WTC11 (cell line): ENCODE measurements around the gene BEND4. TPM values are rescaled to one million over a fixed set of nuclear protein-coding genes. Genes with fewer than 3 reads are reported as not detected.

ENCODE experiments used
- ATAC-seq: fragments of 200-7000 bp; cut with Tn5 transposase; 2 replicates; pipeline ENCODE4 v1.10.0; 2021; ENCODE audit warnings: mild to moderate bottlenecking, moderate library complexity
- CTCF ChIA-PET: fragments of 300-600 bp; sonication (Branson Sonifier 250); formaldehyde crosslinking; loops from one replicate; lab custom pipeline; 2021; ENCODE audit warnings: antibody characterized with exemption; lab: Charles Lee
- POLR2A ChIA-PET: fragments of 350-600 bp; sonication (Branson Sonifier 250); formaldehyde crosslinking; loops from one replicate; lab custom pipeline; 2021; ENCODE audit warnings: antibody characterized with exemption; lab: Charles Lee
- DNase-seq: peaks from one replicate; pipeline ENCODE4 v3.0.0; 2021; ENCODE audit warnings: low spot score
- H3K27ac Mint-ChIP-seq: 2 replicates; pipeline ENCODE4 v1.8.0; 2021; ENCODE audit warnings: mixed read lengths
- H3K27me3 Mint-ChIP-seq: 2 replicates; pipeline ENCODE4 v1.8.0; 2021; ENCODE audit warnings: low read depth, mild to moderate bottlenecking, moderate library complexity, mixed read lengths
- H3K36me3 Mint-ChIP-seq: 2 replicates; pipeline ENCODE4 v1.8.0; 2021; ENCODE audit warnings: mixed read lengths
- H3K4me1 Mint-ChIP-seq: 2 replicates; pipeline ENCODE4 v1.8.0; 2022; ENCODE audit warnings: mixed read lengths
- H3K4me3 Mint-ChIP-seq: 2 replicates; pipeline ENCODE4 v1.8.0; 2021; ENCODE audit warnings: mild to moderate bottlenecking, moderate library complexity, mixed read lengths
- H3K9me3 Mint-ChIP-seq: 2 replicates; pipeline ENCODE4 v1.8.0; 2021; ENCODE audit warnings: mixed read lengths
- ATF1 ChIP-seq: sonication (generic); formaldehyde crosslinking; IDR thresholded peaks from 2 replicates; pipeline ENCODE4 v1.8.1; 2023; ENCODE audit warnings: mild to moderate bottlenecking, moderate library complexity, missing genetic modification reagents
- CREB1 ChIP-seq: sonication (generic); formaldehyde crosslinking; IDR thresholded peaks from 2 replicates; pipeline ENCODE4 v1.8.0; 2023; ENCODE audit warnings: mild to moderate bottlenecking, missing genetic modification reagents
- FOXJ3 ChIP-seq: sonication (generic); formaldehyde crosslinking; IDR thresholded peaks from 2 replicates; pipeline ENCODE4 v1.9.0; 2021; ENCODE audit warnings: missing genetic modification reagents, mild to moderate bottlenecking, borderline replicate concordance
- GABPB1 ChIP-seq: sonication (generic); formaldehyde crosslinking; IDR thresholded peaks from 2 replicates; pipeline ENCODE4 v1.8.1; 2023; ENCODE audit warnings: mild to moderate bottlenecking, missing genetic modification reagents
- GRHL2 ChIP-seq: fragments of 250-450 bp; sonication (Bioruptor Pico); IDR thresholded peaks from 2 replicates; pipeline ENCODE4 v1.8.0; 2022; ENCODE audit warnings: mild to moderate bottlenecking, moderate library complexity; ENCODE audit not compliant: insufficient replicate concordance, severe bottlenecking
- JUN ChIP-seq: sonication (generic); formaldehyde crosslinking; IDR thresholded peaks from 2 replicates; pipeline ENCODE4 v1.8.0; 2023; ENCODE audit warnings: mild to moderate bottlenecking, missing genetic modification reagents
- MXD4 ChIP-seq: fragments of 250-450 bp; sonication (Bioruptor Pico); IDR thresholded peaks from 2 replicates; pipeline ENCODE4 v1.8.0; 2021; ENCODE audit warnings: mild to moderate bottlenecking, moderate library complexity, borderline replicate concordance
- NR1H2 ChIP-seq: sonication (generic); formaldehyde crosslinking; IDR thresholded peaks from 2 replicates; pipeline ENCODE4 v1.9.0; 2021; ENCODE audit warnings: mild to moderate bottlenecking, moderate library complexity, missing genetic modification reagents
- OVOL2 ChIP-seq: fragments of 250-450 bp; sonication (Bioruptor Pico); IDR thresholded peaks from 2 replicates; pipeline ENCODE4 v1.9.0; 2021; ENCODE audit warnings: mild to moderate bottlenecking, borderline replicate concordance
- SMAD4 ChIP-seq: sonication (generic); formaldehyde crosslinking; IDR thresholded peaks from 2 replicates; pipeline ENCODE4 v1.8.0; 2022; ENCODE audit warnings: mild to moderate bottlenecking, missing genetic modification reagents
- TEAD4 ChIP-seq: sonication (generic); formaldehyde crosslinking; IDR thresholded peaks from 2 replicates; pipeline ENCODE4 v1.8.0; 2022; ENCODE audit warnings: mild to moderate bottlenecking, missing genetic modification reagents
- ZNF138 ChIP-seq: sonication (generic); formaldehyde crosslinking; conservative IDR thresholded peaks from 2 replicates; pipeline ENCODE4 v1.8.1; 2022; ENCODE audit warnings: mild to moderate bottlenecking, moderate library complexity, missing genetic modification reagents
- ZNF219 ChIP-seq: sonication (generic); formaldehyde crosslinking; IDR thresholded peaks from 2 replicates; pipeline ENCODE4 v1.8.0; 2023; ENCODE audit warnings: missing genetic modification reagents, mild to moderate bottlenecking, borderline replicate concordance
- ZNF263 ChIP-seq: sonication (generic); formaldehyde crosslinking; IDR thresholded peaks from 2 replicates; pipeline ENCODE4 v1.8.1; 2022; ENCODE audit warnings: low read depth, mild to moderate bottlenecking, moderate library complexity, missing genetic modification reagents
- ZNF416 ChIP-seq: fragments of 250-450 bp; sonication (Bioruptor Pico); IDR thresholded peaks from 2 replicates; pipeline ENCODE4 v1.9.0; 2021; ENCODE audit warnings: mild to moderate bottlenecking, inconsistent platforms
- total RNA-seq: library from RNA; stranded (reverse); gene quantifications from 3 replicates; pipeline ENCODE4 v1.2.3, GENCODE V29; 2021
- TF ChIP-seq, protein P1 (sequence below): sonication (generic); formaldehyde crosslinking; IDR thresholded peaks from 2 replicates; pipeline ENCODE4 v1.8.1; 2022; ENCODE audit warnings: missing genetic modification reagents, borderline replicate concordance
- TF ChIP-seq, protein P2 (sequence below): fragments of 250-450 bp; sonication (Bioruptor Pico); IDR thresholded peaks from 2 replicates; pipeline ENCODE4 v2.1.2; 2022; ENCODE audit warnings: mild to moderate bottlenecking, moderate library complexity
- TF ChIP-seq, protein P3 (sequence below): fragments of 250-450 bp; sonication (Bioruptor Pico); IDR thresholded peaks from 2 replicates; pipeline ENCODE4 v1.9.0; 2021; ENCODE audit warnings: mild to moderate bottlenecking
- TF ChIP-seq, protein P4 (sequence below): fragments of 250-450 bp; sonication (Bioruptor Pico); IDR thresholded peaks from 2 replicates; pipeline ENCODE4 v1.9.0; 2021; ENCODE audit warnings: mild to moderate bottlenecking
- TF ChIP-seq, protein P5 (sequence below): sonication (generic); formaldehyde crosslinking; IDR thresholded peaks from 2 replicates; pipeline ENCODE4 v1.8.0; 2023; ENCODE audit warnings: missing genetic modification reagents
- TF ChIP-seq, protein P6 (sequence below): sonication (generic); formaldehyde crosslinking; IDR thresholded peaks from 2 replicates; pipeline ENCODE4 v1.8.1; 2023; ENCODE audit warnings: mild to moderate bottlenecking, missing genetic modification reagents
- TF ChIP-seq, protein P7 (sequence below): sonication (generic); formaldehyde crosslinking; IDR thresholded peaks from 2 replicates; pipeline ENCODE4 v1.8.0; 2023; ENCODE audit warnings: missing genetic modification reagents, mild to moderate bottlenecking, borderline replicate concordance

BEND4 gene
- total RNA-seq, 1 experiment from 2014 or later = 40.0 TPM

DNA sequence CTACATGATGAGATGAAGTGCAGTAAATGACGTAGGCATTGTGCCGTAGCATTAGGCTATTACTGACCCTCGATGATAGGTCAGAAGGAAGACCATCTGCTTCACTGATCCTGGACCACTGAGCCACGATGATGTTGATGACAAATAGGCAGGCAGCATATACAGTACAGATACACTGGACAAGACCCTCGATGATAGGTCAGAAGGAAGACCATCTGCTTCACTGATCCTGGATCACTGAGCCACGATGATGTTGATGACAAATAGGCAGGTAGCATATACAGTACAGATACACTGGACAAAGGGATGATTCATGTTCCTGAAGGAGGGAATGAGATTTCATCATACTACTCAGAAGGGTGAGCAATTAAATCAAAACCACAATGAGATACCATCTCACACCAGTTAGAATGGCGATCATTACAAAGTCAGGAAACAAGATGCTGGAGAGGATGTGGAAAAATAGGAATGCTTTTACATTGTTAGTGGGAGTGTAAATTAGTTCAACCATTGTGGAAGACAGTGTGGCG, 50.9 kb downstream of the BEND4 start:
- H3K4me1 Mint-ChIP-seq = no peaks in the 10 kb centered on the region
- CTCF ChIA-PET = no interaction called here

DNA sequence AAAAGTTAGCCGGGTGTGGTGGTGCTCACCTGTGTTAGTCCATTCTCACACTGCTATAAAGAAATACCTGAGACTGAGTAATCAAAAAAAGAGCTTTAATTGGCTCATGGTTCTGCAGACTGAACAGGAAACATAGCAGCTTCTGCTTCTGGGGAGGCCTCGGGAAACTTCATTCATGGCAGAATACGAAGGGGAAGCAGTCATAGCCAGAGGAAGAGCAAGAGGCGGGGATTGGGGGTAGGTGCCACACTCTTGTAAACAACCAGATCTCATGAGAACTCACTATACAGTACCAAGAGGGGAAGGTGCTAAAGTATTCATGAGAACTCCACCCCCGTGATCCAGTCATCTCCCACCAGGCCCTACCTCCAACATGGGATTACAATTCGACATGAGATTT, 64.1 kb downstream of the BEND4 start:
- CTCF ChIA-PET = no interaction called here

More for the DNA sequence above, 50.9 kb downstream of the BEND4 start:
- Mint-ChIP-seq H3K9me3 (peaks cover 3% of the 10 kb centered on the region; the same call in 1 of the 2 replicates), H3K27ac (no peak overlapping the region), H3K27me3 (no peaks in the 10 kb centered on the region)
- TF ChIP-seq, protein P1, sequence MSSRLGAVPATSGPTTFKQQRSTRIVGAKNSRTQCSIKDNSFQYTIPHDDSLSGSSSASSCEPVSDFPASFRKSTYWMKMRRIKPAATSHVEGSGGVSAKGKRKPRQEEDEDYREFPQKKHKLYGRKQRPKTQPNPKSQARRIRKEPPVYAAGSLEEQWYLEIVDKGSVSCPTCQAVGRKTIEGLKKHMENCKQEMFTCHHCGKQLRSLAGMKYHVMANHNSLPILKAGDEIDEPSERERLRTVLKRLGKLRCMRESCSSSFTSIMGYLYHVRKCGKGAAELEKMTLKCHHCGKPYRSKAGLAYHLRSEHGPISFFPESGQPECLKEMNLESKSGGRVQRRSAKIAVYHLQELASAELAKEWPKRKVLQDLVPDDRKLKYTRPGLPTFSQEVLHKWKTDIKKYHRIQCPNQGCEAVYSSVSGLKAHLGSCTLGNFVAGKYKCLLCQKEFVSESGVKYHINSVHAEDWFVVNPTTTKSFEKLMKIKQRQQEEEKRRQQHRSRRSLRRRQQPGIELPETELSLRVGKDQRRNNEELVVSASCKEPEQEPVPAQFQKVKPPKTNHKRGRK (CRISPR knock-in tag) = no peak
- TF ChIP-seq NR1H2 = no peak
- TF ChIP-seq OVOL2 = no peak
- TF ChIP-seq FOXJ3 (CRISPR knock-in tag) = no peak
- TF ChIP-seq, all 79 proteins: peak for 0
- H3K36me3 Mint-ChIP-seq = peaks cover 7% of the 10 kb centered on the region
- no peak overlapping the region for H3K4me3 Mint-ChIP-seq
- DNase-seq (no peak), ATAC-seq (no peak)
- POLR2A ChIA-PET = no interaction called here

DNA sequence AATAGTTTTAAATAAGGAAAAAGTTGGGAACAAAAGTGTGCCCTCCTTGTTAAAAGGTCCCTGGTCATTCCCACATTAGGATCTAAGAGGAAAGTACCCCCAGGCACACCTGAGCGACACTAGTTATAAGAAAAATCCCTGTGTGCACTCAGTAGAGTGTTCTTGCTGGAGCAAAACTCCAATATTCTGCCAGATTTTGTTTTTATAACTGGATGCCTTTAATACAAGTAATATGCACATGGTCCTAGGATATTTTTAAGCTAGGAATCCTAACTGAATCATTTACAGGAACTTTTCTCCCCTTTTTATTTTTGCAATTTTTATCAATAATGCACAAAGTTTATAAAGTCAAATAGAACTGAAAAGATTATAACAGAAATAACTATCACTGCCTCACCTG, 68.6 kb downstream of the BEND4 start:
- peaks cover 2% of the 10 kb centered on the region for H3K36me3 Mint-ChIP-seq
- DNase-seq (no peak), ATAC-seq (no peak)
- H3K4me1 Mint-ChIP-seq = no peaks in the 10 kb centered on the region
- no peak overlapping the region for H3K27ac Mint-ChIP-seq
- ChIA-PET CTCF (no interaction called here), POLR2A (no interaction called here)
- no peaks in the 10 kb centered on the region for H3K27me3 Mint-ChIP-seq
- H3K4me3 Mint-ChIP-seq = no peak overlapping the region
- no peaks in the 10 kb centered on the region for H3K9me3 Mint-ChIP-seq
- TF ChIP-seq, protein P2, sequence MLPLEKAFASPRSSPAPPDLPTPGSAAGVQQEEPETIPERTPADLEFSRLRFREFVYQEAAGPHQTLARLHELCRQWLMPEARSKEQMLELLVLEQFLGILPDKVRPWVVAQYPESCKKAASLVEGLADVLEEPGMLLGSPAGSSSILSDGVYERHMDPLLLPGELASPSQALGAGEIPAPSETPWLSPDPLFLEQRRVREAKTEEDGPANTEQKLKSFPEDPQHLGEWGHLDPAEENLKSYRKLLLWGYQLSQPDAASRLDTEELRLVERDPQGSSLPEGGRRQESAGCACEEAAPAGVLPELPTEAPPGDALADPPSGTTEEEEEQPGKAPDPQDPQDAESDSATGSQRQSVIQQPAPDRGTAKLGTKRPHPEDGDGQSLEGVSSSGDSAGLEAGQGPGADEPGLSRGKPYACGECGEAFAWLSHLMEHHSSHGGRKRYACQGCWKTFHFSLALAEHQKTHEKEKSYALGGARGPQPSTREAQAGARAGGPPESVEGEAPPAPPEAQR (CRISPR knock-in tag) = no peak
- TF ChIP-seq, protein P3, sequence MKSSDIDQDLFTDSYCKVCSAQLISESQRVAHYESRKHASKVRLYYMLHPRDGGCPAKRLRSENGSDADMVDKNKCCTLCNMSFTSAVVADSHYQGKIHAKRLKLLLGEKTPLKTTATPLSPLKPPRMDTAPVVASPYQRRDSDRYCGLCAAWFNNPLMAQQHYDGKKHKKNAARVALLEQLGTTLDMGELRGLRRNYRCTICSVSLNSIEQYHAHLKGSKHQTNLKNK (CRISPR knock-in tag) = no peak
- TF ChIP-seq SMAD4 (CRISPR knock-in tag) (no peak), OVOL2 (no peak)
- TF ChIP-seq, protein P4, sequence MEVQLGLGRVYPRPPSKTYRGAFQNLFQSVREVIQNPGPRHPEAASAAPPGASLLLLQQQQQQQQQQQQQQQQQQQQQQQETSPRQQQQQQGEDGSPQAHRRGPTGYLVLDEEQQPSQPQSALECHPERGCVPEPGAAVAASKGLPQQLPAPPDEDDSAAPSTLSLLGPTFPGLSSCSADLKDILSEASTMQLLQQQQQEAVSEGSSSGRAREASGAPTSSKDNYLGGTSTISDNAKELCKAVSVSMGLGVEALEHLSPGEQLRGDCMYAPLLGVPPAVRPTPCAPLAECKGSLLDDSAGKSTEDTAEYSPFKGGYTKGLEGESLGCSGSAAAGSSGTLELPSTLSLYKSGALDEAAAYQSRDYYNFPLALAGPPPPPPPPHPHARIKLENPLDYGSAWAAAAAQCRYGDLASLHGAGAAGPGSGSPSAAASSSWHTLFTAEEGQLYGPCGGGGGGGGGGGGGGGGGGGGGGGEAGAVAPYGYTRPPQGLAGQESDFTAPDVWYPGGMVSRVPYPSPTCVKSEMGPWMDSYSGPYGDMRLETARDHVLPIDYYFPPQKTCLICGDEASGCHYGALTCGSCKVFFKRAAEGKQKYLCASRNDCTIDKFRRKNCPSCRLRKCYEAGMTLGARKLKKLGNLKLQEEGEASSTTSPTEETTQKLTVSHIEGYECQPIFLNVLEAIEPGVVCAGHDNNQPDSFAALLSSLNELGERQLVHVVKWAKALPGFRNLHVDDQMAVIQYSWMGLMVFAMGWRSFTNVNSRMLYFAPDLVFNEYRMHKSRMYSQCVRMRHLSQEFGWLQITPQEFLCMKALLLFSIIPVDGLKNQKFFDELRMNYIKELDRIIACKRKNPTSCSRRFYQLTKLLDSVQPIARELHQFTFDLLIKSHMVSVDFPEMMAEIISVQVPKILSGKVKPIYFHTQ = no peak

More for the DNA sequence above, 64.1 kb downstream of the BEND4 start:
- ATAC-seq = no peak
- no peak for DNase-seq
- Mint-ChIP-seq H3K9me3 (no peaks in the 10 kb centered on the region), H3K27ac (no peak overlapping the region), H3K4me3 (no peak overlapping the region), H3K4me1 (no peaks in the 10 kb centered on the region), H3K36me3 (peaks cover 2% of the 10 kb centered on the region), H3K27me3 (no peaks in the 10 kb centered on the region)
- TF ChIP-seq, protein P5, sequence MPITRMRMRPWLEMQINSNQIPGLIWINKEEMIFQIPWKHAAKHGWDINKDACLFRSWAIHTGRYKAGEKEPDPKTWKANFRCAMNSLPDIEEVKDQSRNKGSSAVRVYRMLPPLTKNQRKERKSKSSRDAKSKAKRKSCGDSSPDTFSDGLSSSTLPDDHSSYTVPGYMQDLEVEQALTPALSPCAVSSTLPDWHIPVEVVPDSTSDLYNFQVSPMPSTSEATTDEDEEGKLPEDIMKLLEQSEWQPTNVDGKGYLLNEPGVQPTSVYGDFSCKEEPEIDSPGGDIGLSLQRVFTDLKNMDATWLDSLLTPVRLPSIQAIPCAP (CRISPR knock-in tag) = no peak
- TF ChIP-seq, protein P6, sequence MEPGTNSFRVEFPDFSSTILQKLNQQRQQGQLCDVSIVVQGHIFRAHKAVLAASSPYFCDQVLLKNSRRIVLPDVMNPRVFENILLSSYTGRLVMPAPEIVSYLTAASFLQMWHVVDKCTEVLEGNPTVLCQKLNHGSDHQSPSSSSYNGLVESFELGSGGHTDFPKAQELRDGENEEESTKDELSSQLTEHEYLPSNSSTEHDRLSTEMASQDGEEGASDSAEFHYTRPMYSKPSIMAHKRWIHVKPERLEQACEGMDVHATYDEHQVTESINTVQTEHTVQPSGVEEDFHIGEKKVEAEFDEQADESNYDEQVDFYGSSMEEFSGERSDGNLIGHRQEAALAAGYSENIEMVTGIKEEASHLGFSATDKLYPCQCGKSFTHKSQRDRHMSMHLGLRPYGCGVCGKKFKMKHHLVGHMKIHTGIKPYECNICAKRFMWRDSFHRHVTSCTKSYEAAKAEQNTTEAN (CRISPR knock-in tag) = no peak
- no peak for TF ChIP-seq CREB1 (CRISPR knock-in tag)
- no peak for TF ChIP-seq GABPB1 (CRISPR knock-in tag)
- no peak for TF ChIP-seq JUN
- no peak for TF ChIP-seq ZNF138 (CRISPR knock-in tag)
- no peak for TF ChIP-seq ATF1 (CRISPR knock-in tag)
- TF ChIP-seq, protein P7, sequence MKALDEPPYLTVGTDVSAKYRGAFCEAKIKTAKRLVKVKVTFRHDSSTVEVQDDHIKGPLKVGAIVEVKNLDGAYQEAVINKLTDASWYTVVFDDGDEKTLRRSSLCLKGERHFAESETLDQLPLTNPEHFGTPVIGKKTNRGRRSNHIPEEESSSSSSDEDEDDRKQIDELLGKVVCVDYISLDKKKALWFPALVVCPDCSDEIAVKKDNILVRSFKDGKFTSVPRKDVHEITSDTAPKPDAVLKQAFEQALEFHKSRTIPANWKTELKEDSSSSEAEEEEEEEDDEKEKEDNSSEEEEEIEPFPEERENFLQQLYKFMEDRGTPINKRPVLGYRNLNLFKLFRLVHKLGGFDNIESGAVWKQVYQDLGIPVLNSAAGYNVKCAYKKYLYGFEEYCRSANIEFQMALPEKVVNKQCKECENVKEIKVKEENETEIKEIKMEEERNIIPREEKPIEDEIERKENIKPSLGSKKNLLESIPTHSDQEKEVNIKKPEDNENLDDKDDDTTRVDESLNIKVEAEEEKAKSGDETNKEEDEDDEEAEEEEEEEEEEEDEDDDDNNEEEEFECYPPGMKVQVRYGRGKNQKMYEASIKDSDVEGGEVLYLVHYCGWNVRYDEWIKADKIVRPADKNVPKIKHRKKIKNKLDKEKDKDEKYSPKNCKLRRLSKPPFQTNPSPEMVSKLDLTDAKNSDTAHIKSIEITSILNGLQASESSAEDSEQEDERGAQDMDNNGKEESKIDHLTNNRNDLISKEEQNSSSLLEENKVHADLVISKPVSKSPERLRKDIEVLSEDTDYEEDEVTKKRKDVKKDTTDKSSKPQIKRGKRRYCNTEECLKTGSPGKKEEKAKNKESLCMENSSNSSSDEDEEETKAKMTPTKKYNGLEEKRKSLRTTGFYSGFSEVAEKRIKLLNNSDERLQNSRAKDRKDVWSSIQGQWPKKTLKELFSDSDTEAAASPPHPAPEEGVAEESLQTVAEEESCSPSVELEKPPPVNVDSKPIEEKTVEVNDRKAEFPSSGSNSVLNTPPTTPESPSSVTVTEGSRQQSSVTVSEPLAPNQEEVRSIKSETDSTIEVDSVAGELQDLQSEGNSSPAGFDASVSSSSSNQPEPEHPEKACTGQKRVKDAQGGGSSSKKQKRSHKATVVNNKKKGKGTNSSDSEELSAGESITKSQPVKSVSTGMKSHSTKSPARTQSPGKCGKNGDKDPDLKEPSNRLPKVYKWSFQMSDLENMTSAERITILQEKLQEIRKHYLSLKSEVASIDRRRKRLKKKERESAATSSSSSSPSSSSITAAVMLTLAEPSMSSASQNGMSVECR (CRISPR knock-in tag) = no peak
- TF ChIP-seq TEAD4 (CRISPR knock-in tag) = no peak
- no peak for TF ChIP-seq ZNF263 (CRISPR knock-in tag)
- no peak for TF ChIP-seq ZNF416
- TF ChIP-seq GRHL2 = no peak
- TF ChIP-seq MXD4 (CRISPR knock-in tag) = no peak
- TF ChIP-seq ZNF219 (CRISPR knock-in tag) = no peak
- POLR2A ChIA-PET = no interaction called here
